TTC549 (cell line): ENCODE results near the gene CYS1.
A peak's percentile ranks its signal among the peaks of the same experiment; 100 is the strongest.
"Not testable (repeated sequence)": the region's sequence is repeated elsewhere in the genome, so short reads cannot be mapped to it uniquely, and the experiment has no call there.

Experiments
- FAIRE-seq: peaks from 2 replicates; lab custom pipeline; 2012; peaks lifted over from hg19 to GRCh38; lab: Jason Lieb, UNC

CYS1 gene

GRCh38 chr2:10079870-10080535 lies at the start of gene CYS1:
Gene CYS1 (minus strand): TSS chr2:10080411. CDS start chr2:10080223, 188 bp downstream.
- FAIRE-seq: no peak

GRCh38 chr2:10129490-10129889 lies 49.3 kb upstream of the CYS1 start:
- no peak for FAIRE-seq

- FAIRE-seq: no peak
Observed at GRCh38 chr2:10128420-10128819, 48.2 kb upstream of the CYS1 start.

GRCh38 chr2:10126632-10127026 lies 46.4 kb upstream of the CYS1 start:
- FAIRE-seq: no peak

GRCh38 chr2:10125842-10126631 lies 45.8 kb upstream of the CYS1 start:
- no peak for FAIRE-seq

- peak; percentile 92 for FAIRE-seq
Observed at GRCh38 chr2:10124538-10125045, 44.4 kb upstream of the CYS1 start.

- no peak for FAIRE-seq
Observed at GRCh38 chr2:10123281-10123680, 43.1 kb upstream of the CYS1 start.

GRCh38 chr2:10122500-10123280 lies 42.5 kb upstream of the CYS1 start, which contains the start of gene RRM2:
Gene RRM2 (plus strand): TSS chr2:10122739. CDS start chr2:10122799, 60 bp downstream.
- FAIRE-seq: no peak

GRCh38 chr2:10120877-10121574 lies 40.8 kb upstream of the CYS1 start:
- no peak for FAIRE-seq

- peak; percentile 65 for FAIRE-seq
Observed at GRCh38 chr2:10120158-10120876, 40.1 kb upstream of the CYS1 start.

- FAIRE-seq: no peak
Observed at GRCh38 chr2:10119601-10120157, 39.5 kb upstream of the CYS1 start.

GRCh38 chr2:10119027-10119325 lies 38.8 kb upstream of the CYS1 start:
- FAIRE-seq: no peak

- no peak for FAIRE-seq
Observed at GRCh38 chr2:10109311-10109710, 29.1 kb upstream of the CYS1 start.

GRCh38 chr2:10104906-10105305 lies 24.7 kb upstream of the CYS1 start:
- FAIRE-seq: not testable (repeated sequence)

GRCh38 chr2:10103179-10103578 lies 23.0 kb upstream of the CYS1 start:
- FAIRE-seq: no peak

- FAIRE-seq: no peak
Observed at GRCh38 chr2:10101491-10101890, 21.3 kb upstream of the CYS1 start.

- FAIRE-seq: no peak
Observed at GRCh38 chr2:10097352-10098148, 17.3 kb upstream of the CYS1 start.

- no peak for FAIRE-seq
Observed at GRCh38 chr2:10096641-10097040, 16.4 kb upstream of the CYS1 start.

GRCh38 chr2:10095175-10095574 lies 15.0 kb upstream of the CYS1 start:
- no peak for FAIRE-seq

GRCh38 chr2:10094271-10094814 lies 14.1 kb upstream of the CYS1 start:
- FAIRE-seq: no peak
